Stimulated activated memory B cell treated with anti-CD40 and anti-IgM and Interleukin-4, amounts not matched to agents 10 μg/mL and 1 μg/mL and 100 μg/mL, for 72 hours (primary cell): ENCODE data around the gene CFAP46.
"Not testable (repeated sequence)": the region's sequence is repeated elsewhere in the genome, so short reads cannot be mapped to it uniquely, and the experiment has no call there.

Experiments
- ATAC-seq: fragments of 150-1000 bp; cut with Tn5 transposase; 2 replicates; pipeline ENCODE4 v1.10.0; 2021
- H3K27ac Mint-ChIP-seq: one replicate; pipeline ENCODE4 v1.8.0; 2022; ENCODE audit warnings: mild to moderate bottlenecking, mixed read lengths
- H3K27me3 Mint-ChIP-seq: one replicate; pipeline ENCODE4 v1.8.0; 2022; ENCODE audit warnings: mixed read lengths
- H3K36me3 Mint-ChIP-seq: one replicate; pipeline ENCODE4 v1.8.0; 2022; ENCODE audit warnings: mixed read lengths
- H3K4me1 Mint-ChIP-seq: one replicate; pipeline ENCODE4 v1.8.0; 2022; ENCODE audit warnings: mixed read lengths
- H3K4me3 Mint-ChIP-seq: one replicate; pipeline ENCODE4 v1.8.0; 2022; ENCODE audit warnings: mild to moderate bottlenecking, moderate library complexity, mixed read lengths
- H3K9me3 Mint-ChIP-seq: one replicate; pipeline ENCODE4 v1.8.0; 2022; ENCODE audit warnings: mixed read lengths

The CFAP46 gene

DNA sequence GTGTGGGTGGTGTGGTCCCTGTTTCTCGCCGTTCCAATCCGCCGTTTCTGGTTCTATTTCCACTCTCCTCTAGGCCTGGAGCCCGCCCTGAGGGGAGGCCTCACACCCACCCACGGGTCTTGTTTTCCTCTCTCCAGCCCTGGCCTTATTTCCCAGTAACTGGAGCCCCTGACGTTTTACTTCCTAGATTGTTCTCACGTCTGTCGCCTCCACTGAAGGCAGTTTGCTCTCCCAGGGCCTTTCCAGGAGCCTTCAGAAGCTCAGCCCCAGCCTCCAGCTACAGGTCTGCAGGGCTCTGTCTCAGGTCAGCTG, 30.6 kb downstream of the CFAP46 start:
- peaks cover 39% of the 10 kb centered on the region for H3K27me3 Mint-ChIP-seq
- H3K9me3 Mint-ChIP-seq: peaks cover 2% of the 10 kb centered on the region
- H3K27ac Mint-ChIP-seq: no peak overlapping the region
- H3K4me3 Mint-ChIP-seq: no peak overlapping the region
- H3K36me3 Mint-ChIP-seq: no peaks in the 10 kb centered on the region
- ATAC-seq: no peak
- peaks cover 29% of the 10 kb centered on the region for H3K4me1 Mint-ChIP-seq

DNA sequence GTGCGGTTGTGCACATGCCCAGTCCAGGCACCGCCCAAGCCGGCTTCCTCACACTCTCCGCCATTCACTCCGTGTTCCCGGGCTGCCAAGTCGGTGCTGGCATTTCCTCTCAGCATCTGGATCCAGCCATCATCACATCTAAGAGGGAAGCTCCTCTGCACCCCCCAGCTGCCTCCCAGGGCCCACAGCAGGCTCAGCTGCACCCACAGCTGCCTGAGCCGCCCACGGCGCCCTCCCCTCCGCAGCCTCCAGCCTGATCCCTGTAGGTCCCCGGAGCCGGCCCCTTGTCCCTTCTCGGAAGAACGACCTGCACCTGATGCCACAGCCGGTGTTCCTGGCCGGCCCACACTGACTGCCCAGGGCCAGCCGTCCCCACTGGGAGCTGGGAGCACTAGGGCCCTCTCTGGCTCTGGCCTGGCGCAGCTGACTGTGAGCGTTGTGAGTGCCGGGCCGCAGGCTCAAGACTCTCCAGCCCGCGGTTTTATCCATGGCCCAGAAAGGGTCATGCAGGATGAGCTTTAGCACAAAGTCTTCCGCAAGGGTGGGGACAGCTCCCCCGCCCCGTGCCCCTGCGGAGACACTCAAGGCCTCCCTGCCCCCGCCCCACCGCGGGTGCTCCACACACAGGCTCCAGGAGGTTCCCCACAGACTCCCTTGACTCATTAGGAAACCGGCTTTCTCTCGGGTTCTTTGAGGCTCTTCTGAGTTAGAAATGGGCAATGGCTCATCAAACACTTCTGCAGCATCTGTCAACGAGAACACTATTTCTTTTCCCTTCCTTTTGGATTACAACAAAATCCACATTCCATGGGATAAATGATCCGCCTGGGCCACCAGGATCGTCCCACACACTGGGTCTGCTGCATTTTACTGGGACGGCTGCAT, 31.2 kb downstream of the CFAP46 start:
- Mint-ChIP-seq H3K27me3 (peaks cover 36% of the 10 kb centered on the region), H3K9me3 (peaks cover 2% of the 10 kb centered on the region), H3K4me1 (peaks cover 23% of the 10 kb centered on the region), H3K27ac (no peak overlapping the region), H3K4me3 (no peak overlapping the region), H3K36me3 (no peaks in the 10 kb centered on the region)
- no peak for ATAC-seq

DNA sequence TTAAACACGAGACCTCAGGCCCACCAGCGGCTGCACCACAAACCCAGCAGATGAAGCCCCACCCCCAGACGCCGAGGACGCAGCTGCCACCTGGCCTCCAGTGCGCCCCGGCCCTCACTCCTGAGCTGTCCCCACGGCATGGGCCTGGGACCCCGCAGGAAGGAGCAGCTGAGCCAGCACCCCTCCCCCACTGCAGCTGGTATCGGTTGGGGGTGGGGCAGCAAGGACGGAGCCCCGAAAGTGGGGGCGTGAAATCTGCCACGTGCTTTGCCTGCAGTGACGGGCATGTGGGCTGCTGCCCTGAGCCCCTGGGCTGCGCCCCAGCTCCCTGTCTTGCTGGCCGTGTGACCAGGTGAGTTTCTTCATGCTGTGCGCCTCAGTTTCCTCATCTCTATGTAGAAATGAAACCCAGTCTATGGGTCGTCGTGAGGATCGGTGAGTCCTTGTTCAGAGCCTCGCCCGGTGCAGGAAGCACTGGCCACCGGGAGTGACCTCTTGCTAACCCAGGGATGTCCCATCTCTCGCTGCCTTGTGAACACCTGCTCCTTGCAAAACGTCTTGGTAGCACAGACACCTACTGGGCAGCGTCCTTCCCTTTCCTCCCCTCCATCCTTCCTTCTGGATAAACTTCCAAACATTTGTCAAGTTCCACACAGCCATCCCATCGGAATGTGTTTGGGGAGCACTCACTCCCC, 32.0 kb downstream of the CFAP46 start:
- ATAC-seq: no peak
- peaks cover 41% of the 10 kb centered on the region for H3K27me3 Mint-ChIP-seq
- peaks cover 16% of the 10 kb centered on the region for H3K4me1 Mint-ChIP-seq
- H3K27ac Mint-ChIP-seq: no peak overlapping the region
- H3K4me3 Mint-ChIP-seq: no peak overlapping the region
- H3K9me3 Mint-ChIP-seq: peaks cover 4% of the 10 kb centered on the region
- no peaks in the 10 kb centered on the region for H3K36me3 Mint-ChIP-seq

DNA sequence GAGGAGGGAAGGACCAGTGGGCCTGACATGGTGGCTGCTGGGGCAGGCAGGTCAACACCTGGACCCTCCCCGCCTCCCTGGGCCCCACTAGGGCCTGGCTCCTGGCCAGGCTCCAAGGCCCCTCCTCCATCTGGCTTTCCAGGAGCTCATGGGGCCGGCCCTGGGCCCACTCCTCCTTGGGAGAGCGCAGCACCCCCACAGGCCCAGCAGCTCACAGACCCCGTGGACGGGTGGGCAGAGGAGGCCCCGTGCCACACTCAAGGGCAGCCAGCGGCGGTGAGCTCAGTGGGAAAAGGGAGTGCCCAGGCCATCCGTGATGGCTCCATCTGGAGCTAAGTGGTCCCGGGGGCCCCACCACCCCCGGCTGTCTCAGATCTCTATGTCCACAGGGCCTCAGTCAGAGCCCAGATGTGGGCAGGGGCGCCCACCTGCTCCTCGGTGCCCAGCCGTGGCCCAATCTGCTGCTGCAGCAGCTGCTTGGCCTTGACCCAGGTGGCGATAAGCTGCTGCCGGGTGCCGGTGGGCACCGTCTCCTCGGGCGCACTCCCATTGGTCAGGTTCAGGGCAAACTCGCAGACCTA, 32.8 kb downstream of the CFAP46 start:
- Mint-ChIP-seq H3K36me3 (no peaks in the 10 kb centered on the region), H3K4me3 (no peak overlapping the region), H3K4me1 (peaks cover 9% of the 10 kb centered on the region), H3K27me3 (peaks cover 41% of the 10 kb centered on the region), H3K27ac (no peak overlapping the region), H3K9me3 (peaks cover 9% of the 10 kb centered on the region)
- peak; percentile 31 for ATAC-seq

DNA sequence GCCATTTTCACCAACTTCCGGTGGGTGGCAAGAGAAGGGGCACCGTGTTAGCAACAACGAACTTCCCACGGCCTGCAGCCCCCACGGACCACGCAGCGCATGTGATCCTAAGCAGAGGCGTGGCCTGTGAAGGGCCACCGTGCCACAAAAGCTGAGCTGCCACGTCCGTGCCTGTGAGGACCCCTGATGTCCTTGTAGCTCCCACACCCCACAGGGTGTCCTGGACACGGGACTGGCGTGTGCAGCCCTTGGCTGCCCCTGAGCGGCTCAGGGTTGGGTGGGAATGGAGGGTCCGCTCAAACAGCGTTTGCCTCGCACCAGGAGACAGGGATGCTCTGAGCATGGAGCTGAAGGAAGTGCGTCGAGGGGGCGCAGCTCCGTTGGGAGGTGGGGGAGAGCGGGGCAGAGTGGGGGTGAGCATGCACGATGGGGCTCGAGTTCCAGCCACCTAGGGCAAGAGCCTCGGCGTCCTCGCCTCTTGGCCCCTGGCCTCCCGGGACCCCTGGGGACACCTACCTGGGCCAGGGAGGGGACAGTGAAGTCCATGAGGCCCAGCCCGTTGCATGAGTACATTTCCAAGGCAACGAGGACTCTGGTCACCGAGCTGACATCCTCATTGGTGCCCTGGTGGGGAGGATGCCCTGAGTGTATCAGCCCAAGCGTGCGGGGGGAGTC, 33.6 kb downstream of the CFAP46 start:
- Mint-ChIP-seq H3K9me3 (peaks cover 9% of the 10 kb centered on the region), H3K36me3 (no peaks in the 10 kb centered on the region), H3K27ac (no peak overlapping the region), H3K27me3 (peaks cover 41% of the 10 kb centered on the region), H3K4me1 (peaks cover 9% of the 10 kb centered on the region), H3K4me3 (no peak overlapping the region)
- ATAC-seq: no peak

DNA sequence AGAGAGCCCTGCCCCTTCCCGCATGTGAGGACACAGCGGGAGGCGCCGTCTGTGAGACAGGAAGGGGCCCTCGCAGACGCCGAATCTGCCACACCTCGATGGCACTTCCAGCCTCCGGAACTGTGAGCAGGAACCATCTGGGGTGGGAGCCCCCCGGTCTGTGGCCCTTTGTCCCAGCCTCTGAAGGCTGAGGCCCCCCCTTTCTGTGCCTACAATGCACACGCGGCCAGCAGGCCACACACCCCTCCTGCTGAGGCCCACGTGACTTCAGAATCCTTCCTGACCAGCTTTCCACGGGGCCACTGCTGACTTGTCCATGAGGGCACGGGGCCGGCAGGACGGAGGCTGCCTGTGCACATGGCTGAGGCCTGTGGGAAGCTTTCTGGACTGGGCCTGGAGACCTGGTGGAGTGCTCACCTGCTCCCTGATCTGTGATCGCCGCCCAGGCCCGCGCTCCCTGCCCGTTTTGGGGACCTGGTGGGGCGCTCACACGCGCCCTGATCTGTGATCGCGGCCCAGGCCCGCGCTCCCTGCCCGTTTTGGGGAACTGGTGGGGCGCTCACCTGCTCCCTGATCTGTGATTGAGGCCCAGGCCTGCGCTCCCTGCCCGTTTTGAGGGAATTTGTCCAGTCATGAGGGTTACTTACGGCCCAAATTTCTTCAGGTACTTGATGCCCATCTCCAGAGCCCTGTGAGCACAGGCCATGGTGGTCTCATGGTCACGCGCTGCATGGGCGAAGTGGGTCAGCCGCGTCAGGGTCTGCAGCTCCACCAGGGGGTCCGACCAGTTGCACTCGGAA, 34.3 kb downstream of the CFAP46 start:
- no peak overlapping the region for H3K27ac Mint-ChIP-seq
- no peak for ATAC-seq
- peaks cover 9% of the 10 kb centered on the region for H3K9me3 Mint-ChIP-seq
- no peaks in the 10 kb centered on the region for H3K36me3 Mint-ChIP-seq
- no peak overlapping the region for H3K4me3 Mint-ChIP-seq
- H3K4me1 Mint-ChIP-seq: peaks cover 9% of the 10 kb centered on the region
- H3K27me3 Mint-ChIP-seq: peaks cover 48% of the 10 kb centered on the region

DNA sequence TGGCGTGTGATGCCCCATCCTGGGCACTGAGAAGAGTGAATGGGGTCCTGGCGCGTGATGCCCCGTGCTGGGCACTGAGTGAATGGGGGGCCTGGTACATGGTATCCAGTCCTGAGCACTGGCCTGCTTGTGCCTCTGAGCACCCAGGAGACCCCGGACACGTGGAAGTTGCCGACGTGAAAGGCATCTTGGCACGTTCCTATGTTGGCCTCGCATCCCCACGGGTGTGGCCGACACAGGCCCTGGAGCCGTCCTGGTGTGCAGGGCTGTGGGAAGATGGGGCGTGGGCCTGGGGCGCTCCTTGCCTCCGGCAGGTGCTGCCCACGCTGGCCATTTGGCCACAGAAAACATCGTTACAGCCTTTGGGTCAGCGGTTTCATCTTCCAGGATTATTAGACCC, 35.5 kb downstream of the CFAP46 start:
- Mint-ChIP-seq H3K27me3 (peaks cover 39% of the 10 kb centered on the region), H3K27ac (no peak overlapping the region), H3K9me3 (peaks cover 9% of the 10 kb centered on the region), H3K4me3 (no peak overlapping the region), H3K4me1 (peaks cover 1% of the 10 kb centered on the region), H3K36me3 (no peaks in the 10 kb centered on the region)
- no peak for ATAC-seq

DNA sequence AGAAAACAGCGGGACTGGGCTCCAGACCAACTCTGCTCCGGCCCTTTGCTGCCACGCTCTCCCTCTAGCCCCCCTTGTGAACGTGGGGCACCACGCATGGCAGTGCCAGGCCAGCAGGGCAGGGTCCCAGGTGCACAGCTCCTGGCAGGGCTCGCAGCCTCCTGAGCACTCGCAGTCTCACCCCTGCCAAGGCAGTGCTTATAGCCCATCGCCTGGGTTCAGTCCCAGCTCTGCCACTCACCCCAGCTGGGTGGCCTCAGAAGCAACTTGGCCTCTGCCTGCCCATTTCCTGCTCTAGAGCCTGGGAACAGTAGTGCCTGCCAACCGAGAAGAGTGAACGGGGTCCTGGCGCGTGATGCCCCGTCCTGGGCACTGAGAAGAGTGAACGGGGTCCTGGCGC, 36.3 kb downstream of the CFAP46 start:
- Mint-ChIP-seq H3K27ac (no peak overlapping the region), H3K27me3 (peaks cover 41% of the 10 kb centered on the region), H3K36me3 (no peaks in the 10 kb centered on the region), H3K4me3 (no peak overlapping the region), H3K4me1 (no peaks in the 10 kb centered on the region), H3K9me3 (peaks cover 13% of the 10 kb centered on the region)
- no peak for ATAC-seq

DNA sequence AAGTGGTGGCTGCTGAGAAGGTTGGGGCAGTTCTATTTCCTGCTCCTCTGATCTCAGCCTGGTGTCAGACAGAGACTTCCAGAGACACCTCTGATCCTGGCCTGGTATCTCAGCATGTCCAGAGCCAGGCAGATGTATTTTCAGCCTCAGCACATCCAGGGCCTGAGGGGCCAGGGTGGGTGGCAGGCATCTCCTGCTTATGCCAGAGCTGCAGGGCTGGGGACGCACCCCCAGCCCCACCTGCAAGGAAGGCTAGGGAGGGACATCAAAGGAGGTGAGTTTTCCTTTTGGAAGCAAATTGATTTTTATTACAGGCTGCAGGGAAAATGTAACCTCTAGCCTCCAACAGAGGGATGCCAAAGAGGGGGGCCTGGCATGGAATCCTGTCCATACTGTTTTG, 36.7 kb downstream of the CFAP46 start:
- no peak overlapping the region for H3K27ac Mint-ChIP-seq
- H3K27me3 Mint-ChIP-seq: peaks cover 41% of the 10 kb centered on the region
- peaks cover 17% of the 10 kb centered on the region for H3K9me3 Mint-ChIP-seq
- H3K4me3 Mint-ChIP-seq: no peak overlapping the region
- H3K36me3 Mint-ChIP-seq: no peaks in the 10 kb centered on the region
- ATAC-seq: no peak
- H3K4me1 Mint-ChIP-seq: no peaks in the 10 kb centered on the region

DNA sequence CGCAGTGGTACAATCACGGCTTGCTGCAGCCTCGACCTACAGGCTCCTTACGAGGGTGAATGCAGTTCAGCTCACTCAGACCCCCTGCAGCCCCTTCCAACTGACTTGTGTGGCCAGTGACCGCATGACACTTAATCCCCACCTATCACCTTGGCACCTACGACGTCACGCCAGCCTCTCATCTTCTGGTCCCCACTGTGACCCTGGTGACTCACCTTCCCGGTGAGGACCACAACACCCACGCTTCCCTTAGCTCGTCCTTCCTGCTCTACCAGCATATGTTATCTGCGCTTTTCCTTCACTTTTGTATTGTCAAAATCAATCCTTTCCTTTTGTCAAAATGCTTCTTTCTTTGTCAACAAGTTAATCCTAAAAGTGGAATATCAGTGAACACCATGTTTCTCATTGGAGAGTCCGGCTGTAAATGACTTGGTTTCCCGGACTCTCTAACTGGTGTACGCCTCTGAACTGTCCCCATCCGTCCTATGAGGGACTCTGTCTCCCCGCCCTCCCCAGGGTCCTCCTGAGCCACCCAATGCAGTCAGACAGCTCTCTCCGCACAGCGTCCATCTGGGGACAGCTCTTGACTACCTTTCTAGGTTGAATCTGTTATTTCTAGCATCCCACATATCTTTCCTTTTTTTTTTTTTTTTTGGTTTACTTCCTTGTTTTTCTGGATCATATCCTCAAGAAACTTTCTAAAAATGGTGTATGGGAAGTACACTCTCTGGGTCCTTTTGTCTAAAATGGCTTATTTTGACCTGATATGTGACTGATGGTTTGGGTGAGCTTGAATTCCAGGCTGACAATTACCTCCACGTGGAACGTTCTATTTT, 37.3 kb downstream of the CFAP46 start:
- Mint-ChIP-seq H3K4me1 (no peaks in the 10 kb centered on the region), H3K27ac (no peak overlapping the region), H3K27me3 (peaks cover 44% of the 10 kb centered on the region), H3K9me3 (peaks cover 18% of the 10 kb centered on the region), H3K4me3 (no peak overlapping the region), H3K36me3 (no peaks in the 10 kb centered on the region)
- no peak for ATAC-seq

DNA sequence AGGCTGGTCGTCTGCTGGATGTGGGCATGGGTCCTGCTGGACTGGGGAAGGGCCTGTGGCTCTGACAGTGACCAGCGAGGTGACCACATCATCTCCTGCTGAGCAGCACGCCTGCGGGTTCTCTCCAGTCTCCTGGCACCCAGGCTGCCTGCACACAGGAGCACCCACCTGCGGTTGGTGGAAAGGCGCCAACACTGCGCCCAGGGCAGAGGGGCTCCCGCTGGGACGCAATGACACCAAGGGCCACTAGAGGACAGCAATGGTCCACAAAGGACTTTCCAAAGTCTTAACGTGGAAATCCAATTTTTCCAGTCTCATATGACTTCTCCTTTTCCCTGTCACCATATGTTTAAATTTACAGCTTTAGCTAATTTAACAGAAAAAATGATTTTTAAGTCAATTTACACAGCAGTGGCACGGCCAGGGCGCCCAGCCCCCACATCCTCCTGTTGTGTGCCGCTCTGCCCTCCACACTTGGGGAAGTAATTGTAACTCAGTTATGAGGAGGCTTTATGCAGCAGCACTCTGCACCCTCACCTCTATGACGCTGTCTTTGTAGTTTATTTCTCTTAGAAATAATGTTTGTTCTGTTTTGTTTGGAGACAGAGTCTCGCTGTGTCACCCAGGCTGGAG, 38.1 kb downstream of the CFAP46 start:
- H3K4me3 Mint-ChIP-seq: no peak overlapping the region
- H3K27me3 Mint-ChIP-seq: peaks cover 44% of the 10 kb centered on the region
- no peaks in the 10 kb centered on the region for H3K4me1 Mint-ChIP-seq
- peaks cover 18% of the 10 kb centered on the region for H3K9me3 Mint-ChIP-seq
- H3K36me3 Mint-ChIP-seq: no peaks in the 10 kb centered on the region
- ATAC-seq: peak; percentile 42
- no peak overlapping the region for H3K27ac Mint-ChIP-seq

DNA sequence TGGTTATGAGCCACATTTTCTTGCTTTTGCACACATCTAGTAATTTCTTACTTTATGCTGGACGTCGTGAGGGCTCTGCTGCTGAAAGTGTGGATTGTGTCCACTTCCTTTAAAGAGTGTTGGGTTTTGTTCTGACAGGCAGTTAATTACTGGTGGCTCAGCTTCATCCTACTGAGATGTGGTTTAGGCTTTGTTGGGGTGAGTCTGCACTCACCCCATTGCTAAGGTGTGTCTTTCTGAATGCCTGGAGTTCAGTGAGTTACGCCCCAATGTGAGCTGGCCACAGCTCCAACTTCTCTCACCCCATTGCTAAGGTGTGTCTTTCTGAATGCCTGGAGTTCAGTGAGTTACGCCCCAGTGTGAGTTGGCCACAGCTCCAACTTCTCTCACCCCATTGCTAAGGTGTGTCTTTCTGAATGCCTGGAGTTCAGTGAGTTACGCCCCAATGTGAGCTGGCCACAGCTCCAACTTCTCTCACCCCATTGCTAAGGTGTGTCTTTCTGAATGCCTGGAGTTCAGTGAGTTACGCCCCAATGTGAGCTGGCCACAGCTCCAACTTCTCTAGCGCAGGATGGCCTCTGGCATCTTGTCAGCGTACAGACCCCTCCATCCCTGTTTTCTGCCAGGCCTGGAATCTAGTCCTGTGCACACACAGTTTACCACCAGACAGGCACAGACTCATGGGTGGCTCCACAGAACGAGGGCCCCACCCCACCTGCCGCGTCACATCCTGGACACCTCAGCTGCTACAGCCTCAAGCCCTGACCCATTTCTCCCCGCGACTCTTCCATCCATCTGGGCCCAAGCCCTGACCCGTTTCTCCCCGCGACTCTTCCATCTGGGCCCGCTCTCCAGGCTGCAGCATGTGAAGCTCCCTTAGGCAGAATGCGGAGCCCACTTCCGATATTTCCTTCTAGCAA, 39.5 kb downstream of the CFAP46 start:
- not testable (repeated sequence) for H3K4me1 Mint-ChIP-seq, H3K36me3 Mint-ChIP-seq, ATAC-seq, H3K4me3 Mint-ChIP-seq, H3K27ac Mint-ChIP-seq
- Mint-ChIP-seq H3K9me3 (peaks cover 18% of the 10 kb centered on the region), H3K27me3 (peaks cover 44% of the 10 kb centered on the region)

DNA sequence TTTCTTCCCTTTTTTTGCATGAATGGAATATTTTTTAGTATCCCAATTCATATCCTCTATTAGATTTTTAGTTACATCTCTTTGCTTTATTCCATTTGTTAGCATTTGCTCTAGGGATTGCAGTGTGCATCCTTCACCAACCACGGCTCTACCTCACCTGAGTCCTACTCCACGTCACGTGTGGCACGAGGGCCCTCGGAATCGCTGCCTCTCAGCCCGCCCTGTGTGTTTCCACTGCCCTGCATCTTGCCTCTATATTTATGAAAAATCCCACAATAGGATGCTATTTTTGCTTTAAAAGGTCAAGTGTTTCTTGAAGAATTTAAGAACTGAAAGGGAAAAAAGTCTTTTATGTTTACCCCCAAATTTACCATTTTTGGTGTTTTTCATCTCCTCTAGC, 41.0 kb downstream of the CFAP46 start:
- H3K4me3 Mint-ChIP-seq: no peak overlapping the region
- H3K36me3 Mint-ChIP-seq: no peaks in the 10 kb centered on the region
- H3K4me1 Mint-ChIP-seq: no peaks in the 10 kb centered on the region
- ATAC-seq: no peak
- peaks cover 17% of the 10 kb centered on the region for H3K9me3 Mint-ChIP-seq
- peaks cover 43% of the 10 kb centered on the region for H3K27me3 Mint-ChIP-seq
- no peak overlapping the region for H3K27ac Mint-ChIP-seq
